Measurements from ENCODE around the gene IGSF8. TPM values are rescaled to one million over a fixed set of nuclear protein-coding genes. Genes with fewer than 3 reads are reported as not detected.

Gene IGSF8
- total RNA-seq, 1 experiment from 2014 or later: 35.6 TPM

DNA sequence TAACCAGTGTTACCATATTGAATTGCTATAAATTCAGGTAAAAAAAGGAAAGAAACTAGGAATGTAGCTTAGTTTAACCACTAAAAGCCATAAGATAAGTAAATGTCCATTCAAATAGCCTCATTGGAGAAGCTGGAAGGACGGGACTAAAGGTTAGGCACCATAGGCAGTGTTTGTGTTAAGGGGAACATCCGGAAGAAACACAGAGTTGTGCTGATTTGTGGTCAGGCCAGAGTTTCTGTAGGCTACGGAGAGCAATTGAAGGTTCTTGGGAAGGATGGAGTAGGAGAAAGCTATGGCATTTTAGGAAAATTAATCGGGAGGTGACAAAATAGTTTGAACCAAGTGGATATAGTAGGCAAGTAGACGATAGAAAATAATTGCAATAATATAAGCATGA, 27.1 kb downstream of the IGSF8 start:
- no peaks in the 10 kb centered on the region for H4K20me1 ChIP-seq (ENCODE audit: insufficient read depth)
- no peaks in the 10 kb centered on the region for H3K79me2 ChIP-seq (ENCODE audit: insufficient read depth, low read length)
- H3K27me3 ChIP-seq (ENCODE audit: insufficient read depth, low read length): no peaks in the 10 kb centered on the region
- no TSS peak for BruUV-seq (replicated peaks)
- TF ChIP-seq ZFX (IDR thresholded peaks at IDR 0.05) (no peak), ELF1 (IDR thresholded peaks at IDR 0.05; ENCODE audit: borderline replicate concordance, low read depth) (no peak), SP1 (IDR thresholded peaks at IDR 0.05; ENCODE audit: low read depth) (no peak), CBX3 (IDR thresholded peaks at IDR 0.05; ENCODE audit: low read depth) (no peak), FOSL1 (IDR thresholded peaks at IDR 0.05; ENCODE audit: low read depth) (no peak), CEBPB (IDR thresholded peaks at IDR 0.05; ENCODE audit: low read depth) (no peak), EGR1 (IDR thresholded peaks at IDR 0.05; ENCODE audit: low read depth) (no peak), TCF7L2 (IDR thresholded peaks at IDR 0.05; ENCODE audit: borderline replicate concordance, extremely low read depth, insufficient read depth, insufficient read length) (no peak), ZNF274 (IDR thresholded peaks at IDR 0.05; ENCODE audit: low read depth, low read length) (no peak), POLR2AphosphoS5 (IDR thresholded peaks at IDR 0.05; ENCODE audit: low read depth, low read length) (no peak), SRF (IDR thresholded peaks at IDR 0.05; ENCODE audit: low read depth) (no peak), SIN3A (IDR thresholded peaks at IDR 0.05; ENCODE audit: low read depth) (no peak), RAD21 (IDR thresholded peaks at IDR 0.05; ENCODE audit: low read depth) (no peak), JUND (IDR thresholded peaks at IDR 0.05) (no peak)
- TF ChIP-seq, protein P1, sequence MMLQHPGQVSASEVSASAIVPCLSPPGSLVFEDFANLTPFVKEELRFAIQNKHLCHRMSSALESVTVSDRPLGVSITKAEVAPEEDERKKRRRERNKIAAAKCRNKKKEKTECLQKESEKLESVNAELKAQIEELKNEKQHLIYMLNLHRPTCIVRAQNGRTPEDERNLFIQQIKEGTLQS (IDR thresholded peaks at IDR 0.05): no peak
- TF ChIP-seq, protein P2, sequence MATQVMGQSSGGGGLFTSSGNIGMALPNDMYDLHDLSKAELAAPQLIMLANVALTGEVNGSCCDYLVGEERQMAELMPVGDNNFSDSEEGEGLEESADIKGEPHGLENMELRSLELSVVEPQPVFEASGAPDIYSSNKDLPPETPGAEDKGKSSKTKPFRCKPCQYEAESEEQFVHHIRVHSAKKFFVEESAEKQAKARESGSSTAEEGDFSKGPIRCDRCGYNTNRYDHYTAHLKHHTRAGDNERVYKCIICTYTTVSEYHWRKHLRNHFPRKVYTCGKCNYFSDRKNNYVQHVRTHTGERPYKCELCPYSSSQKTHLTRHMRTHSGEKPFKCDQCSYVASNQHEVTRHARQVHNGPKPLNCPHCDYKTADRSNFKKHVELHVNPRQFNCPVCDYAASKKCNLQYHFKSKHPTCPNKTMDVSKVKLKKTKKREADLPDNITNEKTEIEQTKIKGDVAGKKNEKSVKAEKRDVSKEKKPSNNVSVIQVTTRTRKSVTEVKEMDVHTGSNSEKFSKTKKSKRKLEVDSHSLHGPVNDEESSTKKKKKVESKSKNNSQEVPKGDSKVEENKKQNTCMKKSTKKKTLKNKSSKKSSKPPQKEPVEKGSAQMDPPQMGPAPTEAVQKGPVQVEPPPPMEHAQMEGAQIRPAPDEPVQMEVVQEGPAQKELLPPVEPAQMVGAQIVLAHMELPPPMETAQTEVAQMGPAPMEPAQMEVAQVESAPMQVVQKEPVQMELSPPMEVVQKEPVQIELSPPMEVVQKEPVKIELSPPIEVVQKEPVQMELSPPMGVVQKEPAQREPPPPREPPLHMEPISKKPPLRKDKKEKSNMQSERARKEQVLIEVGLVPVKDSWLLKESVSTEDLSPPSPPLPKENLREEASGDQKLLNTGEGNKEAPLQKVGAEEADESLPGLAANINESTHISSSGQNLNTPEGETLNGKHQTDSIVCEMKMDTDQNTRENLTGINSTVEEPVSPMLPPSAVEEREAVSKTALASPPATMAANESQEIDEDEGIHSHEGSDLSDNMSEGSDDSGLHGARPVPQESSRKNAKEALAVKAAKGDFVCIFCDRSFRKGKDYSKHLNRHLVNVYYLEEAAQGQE (IDR thresholded peaks at IDR 0.05; ENCODE audit: low read depth): no peak
- TF ChIP-seq, protein P3, sequence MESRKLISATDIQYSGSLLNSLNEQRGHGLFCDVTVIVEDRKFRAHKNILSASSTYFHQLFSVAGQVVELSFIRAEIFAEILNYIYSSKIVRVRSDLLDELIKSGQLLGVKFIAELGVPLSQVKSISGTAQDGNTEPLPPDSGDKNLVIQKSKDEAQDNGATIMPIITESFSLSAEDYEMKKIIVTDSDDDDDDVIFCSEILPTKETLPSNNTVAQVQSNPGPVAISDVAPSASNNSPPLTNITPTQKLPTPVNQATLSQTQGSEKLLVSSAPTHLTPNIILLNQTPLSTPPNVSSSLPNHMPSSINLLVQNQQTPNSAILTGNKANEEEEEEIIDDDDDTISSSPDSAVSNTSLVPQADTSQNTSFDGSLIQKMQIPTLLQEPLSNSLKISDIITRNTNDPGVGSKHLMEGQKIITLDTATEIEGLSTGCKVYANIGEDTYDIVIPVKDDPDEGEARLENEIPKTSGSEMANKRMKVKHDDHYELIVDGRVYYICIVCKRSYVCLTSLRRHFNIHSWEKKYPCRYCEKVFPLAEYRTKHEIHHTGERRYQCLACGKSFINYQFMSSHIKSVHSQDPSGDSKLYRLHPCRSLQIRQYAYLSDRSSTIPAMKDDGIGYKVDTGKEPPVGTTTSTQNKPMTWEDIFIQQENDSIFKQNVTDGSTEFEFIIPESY (IDR thresholded peaks at IDR 0.05; ENCODE audit: extremely low read depth, insufficient replicate concordance, low read length): no peak
- TF ChIP-seq, protein P4, sequence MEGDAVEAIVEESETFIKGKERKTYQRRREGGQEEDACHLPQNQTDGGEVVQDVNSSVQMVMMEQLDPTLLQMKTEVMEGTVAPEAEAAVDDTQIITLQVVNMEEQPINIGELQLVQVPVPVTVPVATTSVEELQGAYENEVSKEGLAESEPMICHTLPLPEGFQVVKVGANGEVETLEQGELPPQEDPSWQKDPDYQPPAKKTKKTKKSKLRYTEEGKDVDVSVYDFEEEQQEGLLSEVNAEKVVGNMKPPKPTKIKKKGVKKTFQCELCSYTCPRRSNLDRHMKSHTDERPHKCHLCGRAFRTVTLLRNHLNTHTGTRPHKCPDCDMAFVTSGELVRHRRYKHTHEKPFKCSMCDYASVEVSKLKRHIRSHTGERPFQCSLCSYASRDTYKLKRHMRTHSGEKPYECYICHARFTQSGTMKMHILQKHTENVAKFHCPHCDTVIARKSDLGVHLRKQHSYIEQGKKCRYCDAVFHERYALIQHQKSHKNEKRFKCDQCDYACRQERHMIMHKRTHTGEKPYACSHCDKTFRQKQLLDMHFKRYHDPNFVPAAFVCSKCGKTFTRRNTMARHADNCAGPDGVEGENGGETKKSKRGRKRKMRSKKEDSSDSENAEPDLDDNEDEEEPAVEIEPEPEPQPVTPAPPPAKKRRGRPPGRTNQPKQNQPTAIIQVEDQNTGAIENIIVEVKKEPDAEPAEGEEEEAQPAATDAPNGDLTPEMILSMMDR (IDR thresholded peaks at IDR 0.05 in 2 of 3, conservative IDR thresholded peaks at IDR 0.05 in 1 of 3; ENCODE audit: borderline replicate concordance in 1 of 3, insufficient read depth in 1 of 3, low read depth in 2 of 3, low read length in 2 of 3): no peak
- TF ChIP-seq, protein P5, sequence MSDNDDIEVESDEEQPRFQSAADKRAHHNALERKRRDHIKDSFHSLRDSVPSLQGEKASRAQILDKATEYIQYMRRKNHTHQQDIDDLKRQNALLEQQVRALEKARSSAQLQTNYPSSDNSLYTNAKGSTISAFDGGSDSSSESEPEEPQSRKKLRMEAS (IDR thresholded peaks at IDR 0.05): no peak
- no peaks in the 10 kb centered on the region for H3K36me3 ChIP-seq (ENCODE audit: control insufficient read depth in 1 of 2, insufficient read depth in 2 of 2, low read length in 2 of 2)
- ChIA-PET CTCF (interaction anchor here (1.2 to 2.0 kb wide), 2 partner anchors 14 to 26 kb away, joined by 4 to 10 read pairs; no protein-coding TSS in a partner anchor), POLR2A (no interaction called here), RAD21 (ENCODE audit: low non-redundant PET in 1 of 2, low total read pairs in 2 of 2, uncharacterized antibody in 2 of 2, unreplicated experiment in 2 of 2) (no interaction called here)
- no peak overlapping the region for H2AFZ ChIP-seq (ENCODE audit: low read depth, low read length, poor library complexity, severe bottlenecking)
- H3K4me3 ChIP-seq (replicated peaks in 1 of 2; ENCODE audit: low read depth in 1 of 2, low read length in 2 of 2): no peak overlapping the region
- H3K4me1 ChIP-seq (ENCODE audit: control insufficient read depth in 1 of 2, insufficient read depth in 2 of 2, low read length in 2 of 2): peaks cover 0 to 13% of the 10 kb centered on the region in 2 experiments; a peak in 1 of 4 replicates
- H3K9me3 ChIP-seq (ENCODE audit: control insufficient read depth in 1 of 2, insufficient read depth in 1 of 2, low read depth in 1 of 2, low read length in 2 of 2): no peaks in the 10 kb centered on the region
- H3K9ac ChIP-seq (ENCODE audit: low read length): no peak overlapping the region
- H3K9me2 ChIP-seq (ENCODE audit: insufficient read depth): no peaks in the 10 kb centered on the region
- intact Hi-C loops (cut with micrococcal nuclease): no loop called here
- DNase-seq (ENCODE audit: low read depth, low spot score) (no peak), ATAC-seq (no peak)
- H3K4me2 ChIP-seq (ENCODE audit: low read length): no peak overlapping the region
- H3K27ac ChIP-seq (ENCODE audit: low read depth, low read length): no peak overlapping the region
